C1 segment of cervical spinal cord (tissue), 14 donors: ENCODE results near the gene GDPD2.
A peak's percentile ranks its signal among the peaks of the same experiment; 100 is the strongest.

Experiments
- DNase-seq, 14 donors: peaks; one replicate each; lab custom pipeline; 2025; lab: John Stamatoyannopoulos, UW

The GDPD2 gene

DNA sequence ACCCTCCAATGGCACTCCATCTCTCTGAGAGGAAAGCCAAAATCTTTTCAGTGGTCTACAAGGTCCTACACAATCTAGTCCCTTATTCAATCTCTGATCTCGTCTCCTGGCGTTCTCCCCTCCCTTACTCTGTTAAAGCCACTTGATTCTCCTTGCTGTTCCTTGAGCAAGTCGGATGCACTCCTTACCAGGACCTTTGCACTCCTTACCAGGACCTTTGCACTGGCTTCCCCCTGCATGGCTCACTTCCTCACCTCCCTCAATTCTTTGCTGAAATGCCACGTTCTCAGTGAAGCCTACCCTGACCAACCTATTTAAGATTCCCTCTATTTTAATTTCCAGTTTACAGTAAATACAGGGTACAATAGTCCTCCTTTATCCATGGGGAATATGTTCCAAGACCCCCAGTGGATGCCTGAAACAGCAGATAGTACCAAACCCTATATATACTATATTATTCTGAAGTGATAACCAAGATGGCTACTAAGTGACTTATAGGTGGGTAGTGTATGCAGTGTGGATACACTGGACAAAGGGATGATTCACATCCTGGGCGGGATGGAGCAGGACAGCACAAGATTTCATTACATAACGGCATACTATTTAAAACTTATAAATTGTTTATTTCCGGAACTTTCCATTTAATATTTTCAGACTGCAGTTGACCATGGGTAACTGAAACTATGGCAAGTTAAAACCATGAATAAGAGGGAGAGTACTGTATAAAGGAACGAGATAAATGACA lies 15.0 kb downstream of the GDPD2 start:
- DNase-seq: no peak

DNA sequence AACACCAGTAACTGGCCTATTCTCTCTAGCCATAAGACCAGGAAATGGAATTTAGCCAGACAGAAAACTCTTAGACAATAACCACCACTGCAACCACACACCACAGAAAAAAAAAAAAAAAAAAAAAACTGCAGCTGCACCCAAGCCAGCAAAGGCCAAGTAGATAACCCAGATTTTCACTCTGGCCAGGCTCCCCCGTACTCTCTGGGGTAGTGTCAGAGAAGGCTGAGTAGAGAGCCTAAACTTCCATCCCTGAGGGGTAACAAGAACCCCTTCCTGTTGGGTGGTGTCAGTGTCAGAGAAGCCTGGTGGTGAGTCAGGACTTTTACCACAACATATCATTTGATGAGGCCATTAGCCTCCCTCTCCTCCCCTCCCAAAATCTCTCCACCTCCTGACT lies 15.9 kb downstream of the GDPD2 start:
- DNase-seq: no peak

- DNase-seq: no peak
Observed at GRCh38 chrX:70442224-70442623, 19.1 kb downstream of the GDPD2 start.

DNA sequence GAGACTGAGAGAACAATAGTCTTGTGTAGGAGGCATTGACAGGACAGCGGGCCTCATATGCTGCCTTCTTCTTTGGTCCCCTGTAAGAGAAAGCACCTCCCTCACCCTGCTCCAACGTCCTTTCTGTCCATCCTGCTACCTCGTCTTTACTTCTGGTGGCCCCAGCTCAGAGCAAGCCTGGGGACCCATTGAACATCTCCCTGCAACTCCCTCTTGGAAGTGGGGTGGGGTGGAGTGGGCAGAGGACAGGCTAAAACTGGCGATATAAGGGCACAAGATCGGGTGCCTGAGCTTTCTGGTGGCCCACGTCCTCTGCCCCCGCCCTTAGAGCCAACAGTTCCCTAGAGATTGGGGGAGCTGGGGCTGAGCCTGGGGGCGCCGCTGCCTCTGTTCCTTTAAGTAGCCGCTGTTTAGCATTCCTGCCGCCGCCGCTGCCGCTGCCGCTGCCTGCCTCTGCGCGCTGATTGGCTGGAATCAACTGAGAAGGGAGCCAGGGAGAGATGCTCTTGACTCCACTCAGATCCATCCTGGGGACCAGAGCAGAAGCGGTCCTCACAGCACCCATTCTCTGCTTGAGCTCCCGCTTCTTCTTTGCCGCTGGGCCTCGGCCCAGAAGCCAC lies 21.3 kb downstream of the GDPD2 start, which contains the start of gene DLG3:
DLG3 (plus strand) TSS at position 510 of the 620 bp plus-strand sequence. CDS start 367 bp downstream, outside the sequence.
- DNase-seq: peak in 12 of 14 donors; percentile 3 to 75 (median 35)

- DNase-seq: peak in 1 of 14 donors; percentile 37
Observed at GRCh38 chrX:70444946-70445656, 22.0 kb downstream of the GDPD2 start.

DNA sequence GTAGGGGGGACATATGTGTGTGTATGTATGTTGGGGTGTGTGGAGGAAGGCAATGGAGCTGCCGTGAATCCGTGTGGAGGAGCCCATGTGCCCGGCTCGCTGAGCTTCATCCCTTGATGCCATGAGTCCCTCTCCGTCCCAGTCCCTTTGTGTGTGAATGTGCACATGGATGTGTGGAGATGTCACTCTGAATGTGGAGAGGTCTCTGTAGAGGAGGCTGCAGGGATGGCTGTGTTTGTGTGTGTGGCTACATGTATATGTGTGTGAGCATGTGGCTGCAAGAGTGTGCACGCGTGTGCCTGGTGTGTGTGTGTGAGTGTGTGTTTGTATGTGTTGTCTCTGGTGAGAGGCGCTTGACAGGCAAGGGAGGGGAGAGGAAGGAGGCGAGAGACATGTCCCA lies 22.8 kb downstream of the GDPD2 start:
- DNase-seq: peak in 1 of 14 donors; percentile 23

GRCh38 chrX:70446380-70447350 lies 23.6 kb downstream of the GDPD2 start:
- no peak for DNase-seq

DNA sequence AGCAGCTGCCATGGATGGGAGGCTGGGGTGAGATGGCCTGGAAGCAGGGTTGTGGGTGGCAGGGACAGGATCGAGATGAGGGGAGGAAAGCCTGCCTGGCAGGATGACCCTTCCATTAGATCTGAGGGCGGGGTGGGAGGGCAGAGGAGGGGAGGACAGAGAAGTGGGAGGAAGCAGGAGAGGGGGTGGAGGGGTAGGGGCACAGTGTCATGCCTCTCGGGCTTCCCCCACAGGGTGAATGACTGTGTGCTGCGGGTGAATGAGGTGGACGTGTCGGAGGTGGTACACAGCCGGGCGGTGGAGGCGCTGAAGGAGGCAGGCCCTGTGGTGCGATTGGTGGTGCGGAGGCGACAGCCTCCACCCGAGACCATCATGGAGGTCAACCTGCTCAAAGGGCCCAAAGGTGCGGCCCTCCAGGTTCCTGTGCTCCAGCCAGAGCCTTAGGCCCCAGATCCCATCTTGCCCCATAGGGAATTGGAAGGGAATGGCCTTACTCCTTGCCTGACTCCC lies 26.4 kb downstream of the GDPD2 start:
- no peak for DNase-seq

GRCh38 chrX:70452143-70452733 lies 29.1 kb downstream of the GDPD2 start:
- DNase-seq: peak in 6 of 14 donors; percentile 1 to 34 (median 14)

DNA sequence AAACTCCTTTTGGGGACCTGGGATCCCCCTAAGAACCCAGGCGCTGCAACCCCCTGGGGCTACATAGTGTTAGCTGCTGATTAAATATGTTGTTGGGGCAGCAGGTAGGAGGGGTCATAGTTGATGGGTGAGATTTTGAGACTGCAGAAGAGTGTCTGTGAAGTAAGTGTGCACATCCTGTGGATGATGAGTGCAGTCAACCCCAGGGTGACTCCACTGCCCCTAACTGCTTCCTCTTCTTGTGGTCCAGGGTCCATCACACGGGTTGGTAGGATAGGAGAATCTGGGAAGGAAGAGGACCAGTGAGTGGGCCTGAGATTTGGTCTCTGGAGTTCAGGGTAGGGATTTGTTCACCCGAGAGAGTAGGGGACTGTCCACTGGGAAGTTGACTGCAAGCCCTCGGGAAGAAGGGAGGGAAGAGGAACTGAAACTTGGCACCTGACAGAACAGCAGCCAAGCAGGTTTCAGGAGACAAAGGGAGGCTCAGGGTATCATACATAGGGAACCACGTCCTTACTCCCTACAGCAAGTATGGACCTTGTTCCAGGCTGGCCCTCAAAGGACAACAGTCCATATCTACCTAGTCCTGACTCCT lies 30.0 kb downstream of the GDPD2 start:
- no peak for DNase-seq

DNA sequence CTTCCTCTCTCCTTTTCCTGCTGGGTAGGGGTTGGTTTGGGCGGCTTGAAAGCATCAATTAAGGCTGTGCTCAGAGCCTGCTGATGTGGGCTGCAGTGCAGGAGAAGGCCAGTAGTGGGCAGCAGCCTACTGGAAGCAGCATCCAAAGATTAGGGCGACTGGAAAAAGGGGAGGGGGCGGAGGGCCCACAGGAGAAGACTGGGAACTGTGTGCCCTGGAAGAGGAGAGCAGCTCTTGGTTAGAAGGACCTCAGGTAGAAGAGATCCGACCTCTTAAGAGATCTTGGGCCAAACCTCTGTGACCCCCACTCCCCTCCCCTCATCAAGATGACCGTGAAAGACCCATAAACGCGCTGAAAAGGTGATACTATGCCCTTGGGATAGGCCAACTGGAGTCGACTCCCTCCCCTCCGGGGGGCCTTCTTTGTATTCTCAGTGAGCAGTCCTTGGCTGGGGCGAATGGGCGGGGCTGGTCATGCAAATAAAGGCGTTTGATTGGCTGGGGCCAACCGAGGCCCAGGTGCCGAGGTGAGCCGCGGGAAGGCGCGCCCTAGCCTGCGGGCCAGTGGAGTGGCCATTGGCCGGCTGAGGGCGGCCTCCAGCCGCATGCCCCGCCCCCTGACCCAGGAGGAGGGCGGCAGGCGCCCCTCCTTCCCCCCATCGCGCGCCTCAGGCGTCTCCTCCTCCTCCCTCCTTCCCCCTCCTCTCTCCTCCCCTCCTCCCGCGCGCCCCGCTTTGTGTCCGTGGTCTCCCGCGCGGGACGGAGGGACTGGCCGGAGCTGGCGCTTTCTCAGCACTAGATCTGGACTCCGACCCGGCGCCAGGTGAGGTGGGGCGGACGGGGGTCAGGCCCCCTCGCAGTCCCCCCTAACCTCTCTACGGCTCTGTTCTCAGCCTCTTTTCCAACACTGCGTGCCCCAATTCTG lies 31.6 kb downstream of the GDPD2 start:
- DNase-seq: peak in 3 of 14 donors; percentile 3 to 66 (median 23)

DNA sequence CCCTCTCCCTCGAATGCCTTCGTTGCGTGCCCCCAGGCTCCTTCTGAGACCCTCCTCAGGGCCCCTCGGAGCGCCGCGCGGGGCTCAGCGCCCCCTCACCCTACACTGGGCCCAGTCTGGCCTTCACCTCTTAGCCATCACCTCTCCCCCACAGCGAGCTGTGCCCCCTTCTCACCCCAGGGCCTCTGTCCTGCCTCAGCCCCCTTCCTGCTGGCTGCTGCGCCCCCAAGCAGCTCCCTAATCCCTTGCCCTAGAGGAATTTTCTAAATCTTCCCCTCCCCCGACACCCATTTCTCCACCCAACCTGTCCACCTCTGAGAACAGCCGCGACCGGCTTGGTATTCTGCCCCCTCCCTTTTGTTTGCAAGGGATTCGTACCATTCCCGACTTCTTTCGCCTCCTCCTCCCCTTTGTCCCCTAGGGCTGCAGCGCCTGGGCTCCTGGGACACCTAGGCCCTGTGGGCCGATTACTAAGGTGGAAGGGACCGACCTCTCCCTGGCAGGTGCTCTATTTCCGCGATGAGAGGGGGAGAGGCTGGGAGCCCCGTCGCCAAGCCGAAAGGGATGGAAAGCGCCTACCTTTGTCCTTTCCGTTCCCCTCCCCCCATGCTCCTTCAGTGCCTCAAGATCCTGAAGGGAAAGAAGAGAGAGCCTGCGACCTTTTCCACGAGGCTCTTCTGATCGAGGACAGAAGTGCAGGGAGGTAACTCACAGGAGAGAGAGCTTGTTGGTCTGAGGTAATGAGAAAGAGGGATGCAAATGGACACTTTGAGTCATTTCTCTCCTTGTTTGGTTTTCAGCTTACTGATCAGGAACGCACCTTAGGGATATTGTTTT lies 32.5 kb downstream of the GDPD2 start:
- DNase-seq: peak in 1 of 14 donors; percentile 5

DNA sequence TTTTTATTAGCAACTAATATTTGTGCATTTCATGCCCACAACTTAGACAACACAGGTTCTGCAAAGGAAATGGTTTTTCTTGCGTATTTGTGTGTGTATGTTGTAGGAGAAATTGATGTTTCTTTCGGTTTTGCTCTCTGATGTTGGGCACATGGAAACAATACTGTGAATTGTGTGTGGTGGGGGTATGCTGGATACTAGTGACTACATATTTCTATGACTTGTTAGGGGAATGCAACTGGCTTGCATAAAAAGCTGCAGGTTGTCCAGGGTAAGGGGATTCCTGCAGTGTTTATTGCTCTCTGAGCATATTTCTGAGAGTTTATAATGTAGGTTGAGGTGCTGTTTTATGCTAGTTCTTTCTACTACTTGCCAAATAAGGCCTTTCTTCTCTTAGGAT lies 33.1 kb downstream of the GDPD2 start:
- DNase-seq: no peak

DNA sequence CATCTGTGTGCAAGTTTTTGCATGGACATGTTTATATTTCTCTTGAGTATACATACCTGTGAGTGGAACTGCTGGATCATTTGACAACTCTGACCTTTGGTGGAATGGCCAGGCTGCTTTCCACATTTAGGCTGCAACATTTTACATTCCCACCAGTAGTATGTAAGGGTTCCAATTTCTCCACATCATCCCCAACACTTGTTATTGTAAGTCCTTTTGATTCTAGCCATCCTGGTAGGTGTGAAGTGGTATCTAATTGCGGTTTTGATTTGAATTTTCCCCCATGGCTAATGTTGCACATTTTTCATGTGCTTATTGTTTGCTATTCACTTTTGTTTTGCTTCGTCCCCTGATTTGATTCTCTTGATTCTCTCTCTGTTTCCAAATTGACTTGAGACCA lies 37.9 kb downstream of the GDPD2 start:
- DNase-seq: no peak

- DNase-seq: no peak
Observed at GRCh38 chrX:70464051-70464450, 40.9 kb downstream of the GDPD2 start.

DNA sequence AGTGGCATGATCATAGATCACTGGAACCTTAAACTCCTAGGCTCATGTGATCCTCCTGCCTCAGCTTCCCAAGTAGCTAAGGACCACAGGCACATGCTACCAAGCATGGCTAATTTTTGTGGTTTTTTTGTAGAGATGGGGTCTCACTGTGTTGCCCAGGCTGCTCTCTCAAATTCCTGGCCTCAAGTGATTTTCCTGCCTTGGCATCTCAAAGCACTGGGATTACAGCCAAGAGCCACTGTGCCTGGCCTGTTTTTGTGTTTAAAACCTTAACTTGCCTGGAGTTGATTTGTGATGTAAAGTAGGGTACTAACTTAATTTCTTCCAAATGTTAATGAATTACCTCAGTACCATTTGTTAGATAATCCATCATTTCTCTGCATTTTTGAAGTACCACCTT lies 43.9 kb downstream of the GDPD2 start:
- no peak for DNase-seq

DNA sequence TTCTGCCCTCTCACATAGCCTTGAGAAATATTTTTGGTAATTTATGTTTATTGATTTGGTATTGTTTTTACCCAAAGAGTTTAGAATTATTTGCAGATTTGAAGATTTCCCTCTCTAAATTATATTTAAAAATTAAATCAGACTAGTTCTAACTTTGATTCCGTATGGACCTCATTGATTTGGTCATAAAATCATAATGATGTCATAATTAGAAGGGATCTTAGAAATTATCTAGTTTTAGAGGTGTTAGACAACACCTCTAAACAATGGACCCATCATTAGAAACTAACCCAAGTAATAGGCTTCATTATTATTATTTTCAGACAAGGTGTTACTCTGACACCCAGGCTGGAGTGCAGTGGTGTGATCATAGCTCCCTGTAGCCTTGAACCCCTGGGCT lies 45.6 kb downstream of the GDPD2 start:
- DNase-seq: no peak

DNA sequence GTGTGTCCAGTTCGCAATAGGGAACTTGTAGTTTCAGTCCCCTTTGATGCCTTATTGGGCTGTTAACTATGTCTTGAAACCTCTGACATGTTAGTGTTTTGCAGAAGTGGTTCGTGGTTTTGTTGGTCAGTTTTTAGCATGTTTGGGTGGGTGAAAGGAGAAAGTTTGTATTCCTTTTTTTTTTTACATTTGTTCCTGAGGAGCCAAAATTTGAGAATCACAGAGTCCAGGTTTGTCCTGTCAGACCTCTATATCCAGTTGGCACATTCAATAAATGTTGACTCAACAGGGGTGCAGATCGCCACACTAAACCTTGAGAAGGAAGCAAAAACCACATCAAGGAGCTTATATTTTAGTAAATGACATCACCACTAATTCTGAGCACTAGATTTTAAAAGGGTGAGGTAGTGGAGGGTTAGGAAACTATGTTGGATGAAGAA lies 47.8 kb downstream of the GDPD2 start:
- no peak for DNase-seq
